LNCaP clone FGC (cell line): ENCODE results near the gene AGFG2.

Experiments
- DNase-seq: peaks from one replicate; pipeline ENCODE4 v3.0.0-alpha.2; 2011; ENCODE audit warnings: low read depth
- H3K4me3 ChIP-seq: 2 replicates; pipeline ENCODE4 v1.5.1; 2011; ENCODE audit warnings: mild to moderate bottlenecking, low read depth, low read length, control low read depth
- TF ChIP-seq, protein P1 (sequence below): IDR thresholded peaks from 2 replicates; pipeline ENCODE4 v1.5.1; 2012; ENCODE audit warnings: mild to moderate bottlenecking; ENCODE audit not compliant: control insufficient read depth, insufficient read depth; ENCODE audit errors: extremely low read depth

The AGFG2 gene

DNA sequence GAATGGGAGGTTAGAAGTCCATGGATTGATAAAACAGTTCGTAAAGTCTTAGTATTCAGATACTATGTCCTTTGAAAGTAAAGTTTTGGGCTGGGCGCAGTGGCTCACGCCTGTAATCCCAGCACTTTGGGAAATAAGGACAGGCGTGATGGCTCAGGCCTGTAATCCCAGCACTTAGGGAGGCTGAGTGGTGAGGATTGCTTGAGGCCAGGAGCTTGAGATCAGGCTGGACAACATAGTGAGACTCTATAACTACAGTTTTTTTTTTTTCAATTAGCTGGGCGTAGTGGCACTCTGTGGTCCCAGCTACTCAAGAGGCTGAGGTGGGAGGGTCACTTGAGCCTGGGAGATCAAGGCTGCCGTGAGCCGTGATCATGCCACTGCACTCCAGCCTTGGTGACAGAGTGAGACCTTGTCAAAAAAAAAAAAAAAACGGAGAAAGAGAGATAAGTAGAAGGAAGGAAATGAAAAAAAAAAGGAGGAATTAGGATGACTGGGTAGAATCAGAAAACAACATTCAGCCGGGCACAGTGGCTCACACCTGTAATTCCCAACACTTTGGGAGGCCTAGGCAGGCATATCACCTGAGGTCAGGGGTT lies 25.7 kb upstream of the AGFG2 start:
- H3K4me3 ChIP-seq, result no peak overlapping the region
- TF ChIP-seq, protein P1, sequence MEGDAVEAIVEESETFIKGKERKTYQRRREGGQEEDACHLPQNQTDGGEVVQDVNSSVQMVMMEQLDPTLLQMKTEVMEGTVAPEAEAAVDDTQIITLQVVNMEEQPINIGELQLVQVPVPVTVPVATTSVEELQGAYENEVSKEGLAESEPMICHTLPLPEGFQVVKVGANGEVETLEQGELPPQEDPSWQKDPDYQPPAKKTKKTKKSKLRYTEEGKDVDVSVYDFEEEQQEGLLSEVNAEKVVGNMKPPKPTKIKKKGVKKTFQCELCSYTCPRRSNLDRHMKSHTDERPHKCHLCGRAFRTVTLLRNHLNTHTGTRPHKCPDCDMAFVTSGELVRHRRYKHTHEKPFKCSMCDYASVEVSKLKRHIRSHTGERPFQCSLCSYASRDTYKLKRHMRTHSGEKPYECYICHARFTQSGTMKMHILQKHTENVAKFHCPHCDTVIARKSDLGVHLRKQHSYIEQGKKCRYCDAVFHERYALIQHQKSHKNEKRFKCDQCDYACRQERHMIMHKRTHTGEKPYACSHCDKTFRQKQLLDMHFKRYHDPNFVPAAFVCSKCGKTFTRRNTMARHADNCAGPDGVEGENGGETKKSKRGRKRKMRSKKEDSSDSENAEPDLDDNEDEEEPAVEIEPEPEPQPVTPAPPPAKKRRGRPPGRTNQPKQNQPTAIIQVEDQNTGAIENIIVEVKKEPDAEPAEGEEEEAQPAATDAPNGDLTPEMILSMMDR, result no peak
- DNase-seq, result no peak

DNA sequence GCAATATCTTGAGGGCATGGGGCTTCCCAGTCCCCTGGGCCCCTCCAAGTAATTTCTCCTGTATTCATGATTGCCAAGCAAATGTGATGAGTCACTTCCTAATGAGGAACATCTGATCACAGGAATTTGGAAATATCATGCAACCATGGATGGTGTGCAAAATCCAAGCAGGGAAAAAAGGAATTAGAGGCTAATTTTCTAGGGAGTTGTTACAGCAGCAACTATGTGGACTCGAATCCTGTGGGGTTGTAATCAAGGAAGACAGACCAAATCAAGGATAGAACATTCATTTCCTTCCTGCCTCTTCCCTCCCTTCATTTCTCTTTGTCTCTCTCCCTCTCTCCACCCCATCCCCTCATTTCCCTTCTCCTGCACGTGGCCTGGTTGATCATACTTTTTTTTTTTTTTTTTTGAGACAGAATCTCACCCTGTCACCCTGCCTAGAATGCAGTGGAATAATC lies 23.9 kb upstream of the AGFG2 start:
- TF ChIP-seq, protein P1, result no peak
- DNase-seq, result no peak
- no peak overlapping the region for H3K4me3 ChIP-seq

DNA sequence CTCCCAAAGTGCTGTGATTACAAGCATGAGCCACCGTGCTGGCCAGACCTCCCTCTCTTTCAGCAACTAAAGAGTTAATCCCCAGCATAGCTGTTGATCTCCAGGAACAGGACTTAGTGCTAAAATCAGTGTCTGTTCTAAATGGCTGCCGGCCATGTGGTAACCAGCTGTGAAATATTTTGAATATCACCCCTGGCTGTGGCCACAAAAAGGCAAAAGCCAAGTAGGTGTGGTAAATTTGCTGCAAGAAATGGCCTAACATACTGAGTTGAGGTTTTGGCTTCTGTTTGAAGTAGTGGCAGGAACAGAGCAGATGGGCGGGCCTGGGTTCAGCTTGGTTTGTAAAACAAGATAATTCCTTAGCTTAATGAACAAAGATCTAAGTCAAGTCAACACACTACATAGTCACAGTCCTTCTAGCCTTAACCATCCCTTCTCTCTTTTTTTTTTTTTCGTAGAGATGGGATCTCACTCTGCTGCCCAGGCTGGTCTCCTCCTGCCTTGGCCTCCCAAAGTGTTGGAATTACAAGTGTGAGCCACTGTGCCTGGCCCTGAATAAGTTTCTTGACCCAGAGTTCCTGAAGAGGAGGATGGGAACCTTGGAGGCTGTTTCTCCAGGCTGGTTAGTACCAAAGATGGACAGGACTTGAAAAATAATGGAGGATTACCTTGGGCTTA lies 22.7 kb upstream of the AGFG2 start:
- TF ChIP-seq, protein P1, result no peak
- no peak for DNase-seq
- no peak overlapping the region for H3K4me3 ChIP-seq

DNA sequence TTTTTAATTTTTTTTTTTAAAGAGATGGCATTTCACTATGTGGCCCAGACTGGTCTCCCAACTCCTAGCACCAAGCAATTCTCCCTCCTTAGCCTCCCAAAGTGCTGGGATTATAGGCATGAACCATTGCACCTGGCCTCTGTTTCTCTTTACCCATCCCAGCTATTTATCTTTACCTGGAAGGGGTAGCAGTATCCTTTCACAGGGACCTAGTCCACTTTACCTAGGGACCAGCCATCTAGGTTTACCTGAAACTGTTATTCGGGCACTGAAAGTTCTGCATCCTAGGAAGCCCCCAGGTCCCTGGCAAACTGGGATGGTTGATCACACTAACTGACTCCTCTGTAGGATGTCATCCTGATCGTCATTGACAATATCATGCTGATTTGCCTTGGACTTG lies 21.7 kb upstream of the AGFG2 start:
- DNase-seq, result no peak
- TF ChIP-seq, protein P1, result no peak

DNA sequence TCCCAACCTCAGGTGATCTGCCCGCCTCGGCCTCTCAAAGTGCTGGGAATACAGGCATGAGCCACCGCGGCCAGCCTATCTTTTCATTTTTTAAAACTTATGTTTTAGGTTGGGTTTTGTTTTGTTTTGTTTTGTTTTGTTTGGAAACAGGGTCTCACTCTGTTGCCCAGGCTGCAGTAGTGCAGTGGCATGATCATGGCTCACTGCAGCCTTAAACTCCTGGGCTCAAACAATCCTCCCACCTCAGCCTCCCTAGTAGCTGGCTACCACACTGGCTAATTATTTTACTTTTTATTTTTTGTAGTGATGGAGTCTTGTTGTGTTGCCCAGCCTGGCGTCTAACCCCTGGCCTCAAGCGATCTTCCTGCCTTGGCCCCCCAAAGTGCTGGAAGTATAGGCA lies 19.4 kb upstream of the AGFG2 start:
- TF ChIP-seq, protein P1, result no peak
- no peak overlapping the region for H3K4me3 ChIP-seq
- no peak for DNase-seq

More for the DNA sequence above, 21.7 kb upstream of the AGFG2 start:
- no peak overlapping the region for H3K4me3 ChIP-seq

DNA sequence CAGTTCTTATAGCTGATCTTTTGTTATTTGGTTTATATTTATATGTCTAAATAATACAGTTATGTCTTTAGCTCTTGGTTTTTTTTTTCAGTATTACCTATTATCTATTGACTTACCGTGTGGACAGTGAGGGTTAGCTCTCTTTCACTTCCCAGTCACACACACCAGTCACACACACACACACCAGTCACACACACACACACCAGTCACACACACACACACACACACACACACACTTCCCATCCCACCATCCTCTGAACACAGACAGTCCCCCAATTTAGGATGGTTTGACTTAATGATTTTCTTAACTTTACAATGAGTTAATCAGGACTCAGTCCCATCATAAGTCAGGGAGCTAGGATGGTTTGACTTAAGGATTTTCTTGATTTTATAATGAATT lies 18.9 kb upstream of the AGFG2 start:
- TF ChIP-seq, protein P1, result no peak
- no peak overlapping the region for H3K4me3 ChIP-seq
- DNase-seq, result no peak
